ENCODE data around the gene MEF2A. TPM values are rescaled to one million over a fixed set of nuclear protein-coding genes. Genes with fewer than 3 reads are reported as not detected.
"Not testable (repeated sequence)": the region's sequence is repeated elsewhere in the genome, so short reads cannot be mapped to it uniquely, and the experiment has no call there.

Gene MEF2A
- total and polyA plus RNA-seq, 2 donors (not counting 1 experiment from before 2014, with no cell fraction given), result 44.0 to 102 TPM

DNA sequence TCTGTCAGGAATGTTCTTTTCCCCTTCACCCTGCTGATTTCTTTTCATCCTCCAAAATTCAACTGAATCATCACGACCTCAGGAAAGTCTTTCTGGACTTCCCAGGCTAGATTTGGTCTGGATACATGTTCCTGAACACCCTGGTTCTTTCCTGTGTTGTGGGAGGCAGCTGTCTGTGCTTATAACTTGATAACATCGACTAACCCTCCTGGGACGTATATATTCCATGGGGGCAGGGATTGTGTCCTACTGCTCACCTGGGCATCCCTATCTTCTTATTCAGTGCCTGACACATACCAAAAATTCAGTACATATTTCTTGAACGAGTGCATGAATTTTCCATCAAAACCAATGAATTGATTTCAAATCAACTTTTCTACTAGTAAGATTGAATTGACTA is 47.6 kb upstream of the MEF2A start:
- H3K4me2 ChIP-seq (replicated peaks; ENCODE audit: low read depth, low read length, poor library complexity, severe bottlenecking), result no peak overlapping the region
- H3K27ac Mint-ChIP-seq, result no peak overlapping the region
- no CpG with 5 or more reads among the region's 4 CpGs for WGBS (ENCODE audit: insufficient coverage)
- H4K20me1 ChIP-seq (ENCODE audit: control insufficient read depth, insufficient read depth, low read length, poor library complexity, severe bottlenecking), result no peaks in the 10 kb centered on the region
- H3K4me1 ChIP-seq (ENCODE audit: control insufficient read depth in 2 of 2, insufficient read depth in 2 of 2, low read length in 2 of 2), result peaks cover 29 to 30% of the 10 kb centered on the region in 2 donors
- H3K36me3 ChIP-seq (replicated peaks in 1 of 2; ENCODE audit: control extremely low read depth in 1 of 2, control insufficient read depth in 1 of 2, extremely low read depth in 1 of 2, insufficient read depth in 2 of 2, low read length in 1 of 2), result no peaks in the 10 kb centered on the region
- H3K9me3 ChIP-seq (ENCODE audit: control extremely low read depth in 1 of 3, control insufficient read depth in 2 of 3, insufficient read depth in 1 of 3, low read length in 2 of 3), result peaks cover 0 to 6% (median 3%) of the 10 kb centered on the region in 3 donors
- ATAC-seq (ENCODE audit: low read depth), result no peak
- H3K9me3 Mint-ChIP-seq (ENCODE audit: insufficient read depth), result no peaks in the 10 kb centered on the region
- no peaks in the 10 kb centered on the region for H3K79me2 ChIP-seq (ENCODE audit: control insufficient read depth, insufficient read depth, low read length)
- H3K4me3 ChIP-seq (ENCODE audit: control extremely low read depth in 1 of 5, extremely low read depth in 1 of 5, insufficient read depth in 1 of 5, low read depth in 2 of 5, low read length in 4 of 5), result no peak overlapping the region
- no peak for DNase-seq
- H2AFZ ChIP-seq (ENCODE audit: insufficient read depth, low read depth, low read length, poor library complexity, severe bottlenecking), result no peak overlapping the region
- intact Hi-C loops (cut with micrococcal nuclease), result no loop called here
- POLR2A ChIA-PET, result interaction anchor here (1.0 to 1.3 kb wide), 2 partner anchors 46 to 151 kb away, joined by 3 to 4 read pairs; no protein-coding TSS in a partner anchor
- CTCF ChIA-PET, result interaction anchor here (1.2 kb wide), 1 partner anchor 46 kb away, joined by 5 read pairs; no protein-coding TSS in a partner anchor
- H3K4me3 Mint-ChIP-seq, result no peak overlapping the region
- H3K4me1 Mint-ChIP-seq, result peaks cover 47% of the 10 kb centered on the region
- H3K27me3 Mint-ChIP-seq, result no peaks in the 10 kb centered on the region
- H3K9ac ChIP-seq (ENCODE audit: low read length), result no peak overlapping the region
- H3K27ac ChIP-seq (ENCODE audit: low read length in 2 of 2), result no peak overlapping the region
- TF ChIP-seq, protein P1, sequence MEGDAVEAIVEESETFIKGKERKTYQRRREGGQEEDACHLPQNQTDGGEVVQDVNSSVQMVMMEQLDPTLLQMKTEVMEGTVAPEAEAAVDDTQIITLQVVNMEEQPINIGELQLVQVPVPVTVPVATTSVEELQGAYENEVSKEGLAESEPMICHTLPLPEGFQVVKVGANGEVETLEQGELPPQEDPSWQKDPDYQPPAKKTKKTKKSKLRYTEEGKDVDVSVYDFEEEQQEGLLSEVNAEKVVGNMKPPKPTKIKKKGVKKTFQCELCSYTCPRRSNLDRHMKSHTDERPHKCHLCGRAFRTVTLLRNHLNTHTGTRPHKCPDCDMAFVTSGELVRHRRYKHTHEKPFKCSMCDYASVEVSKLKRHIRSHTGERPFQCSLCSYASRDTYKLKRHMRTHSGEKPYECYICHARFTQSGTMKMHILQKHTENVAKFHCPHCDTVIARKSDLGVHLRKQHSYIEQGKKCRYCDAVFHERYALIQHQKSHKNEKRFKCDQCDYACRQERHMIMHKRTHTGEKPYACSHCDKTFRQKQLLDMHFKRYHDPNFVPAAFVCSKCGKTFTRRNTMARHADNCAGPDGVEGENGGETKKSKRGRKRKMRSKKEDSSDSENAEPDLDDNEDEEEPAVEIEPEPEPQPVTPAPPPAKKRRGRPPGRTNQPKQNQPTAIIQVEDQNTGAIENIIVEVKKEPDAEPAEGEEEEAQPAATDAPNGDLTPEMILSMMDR (IDR thresholded peaks at IDR 0.05), result no peak
- no peak for TF ChIP-seq EZH2 (IDR thresholded peaks at IDR 0.05; ENCODE audit: borderline replicate concordance, insufficient read depth, low read depth, low read length, poor library complexity, severe bottlenecking)
- no peaks in the 10 kb centered on the region for H3K27me3 ChIP-seq (replicated peaks in 1 of 4; ENCODE audit: control extremely low read depth in 1 of 4, control insufficient read depth in 3 of 4, insufficient read depth in 4 of 4, low read length in 3 of 4)

DNA sequence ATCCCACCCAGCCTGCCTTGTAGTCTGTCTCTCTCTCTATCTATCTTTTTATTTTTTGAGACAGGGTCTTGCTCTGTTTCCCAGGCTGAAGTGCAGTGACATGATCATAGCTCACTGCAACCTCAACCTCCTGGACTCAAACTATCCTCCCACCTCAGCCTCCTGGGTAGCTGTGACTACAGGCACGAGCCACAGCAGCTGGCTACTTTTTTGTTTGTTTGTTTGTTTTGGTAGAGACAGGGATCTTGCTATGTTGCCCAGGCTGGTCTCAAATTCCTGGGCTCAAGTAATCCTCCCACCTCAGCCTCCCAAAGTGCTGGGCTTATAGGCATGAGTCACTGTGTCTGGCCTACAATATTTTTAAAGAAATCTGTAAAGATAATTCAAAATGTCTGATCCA is 46.4 kb upstream of the MEF2A start:
- not testable (repeated sequence) for H3K4me3 Mint-ChIP-seq

More for the DNA sequence above, 46.4 kb upstream of the MEF2A start:
- CTCF ChIA-PET, result interaction anchor here (0.7 to 1.2 kb wide), 2 partner anchors 8 to 45 kb away, joined by 3 to 5 read pairs; no protein-coding TSS in a partner anchor
- H3K4me2 ChIP-seq (replicated peaks; ENCODE audit: low read depth, low read length, poor library complexity, severe bottlenecking); H2AFZ ChIP-seq (ENCODE audit: insufficient read depth, low read depth, low read length, poor library complexity, severe bottlenecking); H4K20me1 ChIP-seq (ENCODE audit: control insufficient read depth, insufficient read depth, low read length, poor library complexity, severe bottlenecking); H3K27ac ChIP-seq (ENCODE audit: low read length in 2 of 2); H3K27me3 ChIP-seq (replicated peaks in 1 of 4; ENCODE audit: control extremely low read depth in 1 of 4, control insufficient read depth in 3 of 4, insufficient read depth in 4 of 4, low read length in 3 of 4); H3K9me3 Mint-ChIP-seq (ENCODE audit: insufficient read depth); intact Hi-C loops (cut with micrococcal nuclease); H3K9me3 ChIP-seq (ENCODE audit: control extremely low read depth in 1 of 3, control insufficient read depth in 2 of 3, insufficient read depth in 1 of 3, low read length in 2 of 3); DNase-seq; H3K27me3 Mint-ChIP-seq; H3K79me2 ChIP-seq (ENCODE audit: control insufficient read depth, insufficient read depth, low read length); H3K9ac ChIP-seq (ENCODE audit: low read length); H3K4me3 ChIP-seq (ENCODE audit: control extremely low read depth in 1 of 5, extremely low read depth in 1 of 5, insufficient read depth in 1 of 5, low read depth in 2 of 5, low read length in 4 of 5); ATAC-seq (ENCODE audit: low read depth); H3K36me3 ChIP-seq (replicated peaks in 1 of 2; ENCODE audit: control extremely low read depth in 1 of 2, control insufficient read depth in 1 of 2, extremely low read depth in 1 of 2, insufficient read depth in 2 of 2, low read length in 1 of 2): not testable (repeated sequence)
- peaks cover 36% of the 10 kb centered on the region for H3K4me1 Mint-ChIP-seq
- peaks cover 17 to 19% of the 10 kb centered on the region in 2 donors for H3K4me1 ChIP-seq (ENCODE audit: control insufficient read depth in 2 of 2, insufficient read depth in 2 of 2, low read length in 2 of 2)
- whole genome bisulfite sequencing (ENCODE audit: insufficient coverage), result no CpG with 5 or more reads among the region's 1 CpG
- POLR2A ChIA-PET, result interaction anchor here (1.0 kb wide), 1 partner anchor 150 kb away, joined by 4 read pairs; no protein-coding TSS in a partner anchor
- peak overlapping the region; percentile 11 for H3K27ac Mint-ChIP-seq
